ENCODE measurements around the gene UBA6. TPM values are rescaled to one million over a fixed set of nuclear protein-coding genes. Genes with fewer than 3 reads are reported as not detected.

The UBA6 gene
- total RNA-seq, 1 experiment from 2014 or later, result 72.2 TPM

GRCh38 chr4:67634741-67635140 is 66.2 kb downstream of the UBA6 start:
- no peak for TF ChIP-seq CTCF (conservative IDR thresholded peaks at IDR 0.05)
- H3K18ac ChIP-seq (ENCODE audit: insufficient read length, low read depth, low read length), result no peak overlapping the region
- H3K79me1 ChIP-seq (ENCODE audit: insufficient read depth, low read depth, low read length, poor library complexity, severe bottlenecking), result no peaks in the 10 kb centered on the region
- no peak overlapping the region for H3K27ac Mint-ChIP-seq
- H3K23ac ChIP-seq (ENCODE audit: insufficient read length, low read depth, low read length), result no peak overlapping the region
- no peak overlapping the region for H3K4me3 Mint-ChIP-seq
- H3K27me3 ChIP-seq (ENCODE audit: insufficient read depth, low read length), result no peaks in the 10 kb centered on the region
- H3K27me3 Mint-ChIP-seq (ENCODE audit: low read depth), result no peaks in the 10 kb centered on the region
- no peaks in the 10 kb centered on the region for H3K9me3 ChIP-seq (ENCODE audit: control insufficient read depth, low read depth, low read length)
- H3K56ac ChIP-seq (ENCODE audit: insufficient read length, low read depth, low read length), result no peak overlapping the region
- no peak overlapping the region for H3T11ph ChIP-seq (ENCODE audit: low read length)
- H3K9ac ChIP-seq (ENCODE audit: extremely low read depth, insufficient read length, low read length), result no peak overlapping the region
- no peak overlapping the region for H2AFZ ChIP-seq (ENCODE audit: low read length)
- no peaks in the 10 kb centered on the region for H4K20me1 ChIP-seq (ENCODE audit: control insufficient read depth, insufficient read depth, insufficient read length)
- H2BK120ac ChIP-seq (ENCODE audit: low read depth, low read length, poor library complexity, severe bottlenecking), result no peak overlapping the region
- H3K4me2 ChIP-seq (ENCODE audit: insufficient read depth, insufficient read length, low read length), result no peak overlapping the region
- no peaks in the 10 kb centered on the region for H3K79me2 ChIP-seq (ENCODE audit: insufficient read depth, low read length)
- no peak overlapping the region for H3K4ac ChIP-seq (ENCODE audit: low read depth, low read length)
- H2BK15ac ChIP-seq (ENCODE audit: low read depth, low read length), result no peak overlapping the region
- H3K36me3 Mint-ChIP-seq (ENCODE audit: insufficient read depth in 1 of 3, low read depth in 3 of 3), result peaks cover 41 to 79% (median 66%) of the 10 kb centered on the region in 3 experiments
- no peaks in the 10 kb centered on the region for H3K23me2 ChIP-seq (ENCODE audit: insufficient read length, low read depth, low read length, poor library complexity, severe bottlenecking)
- no peak overlapping the region for H2BK12ac ChIP-seq (ENCODE audit: insufficient read length, low read depth, low read length)
- no peak overlapping the region for H2AK5ac ChIP-seq (ENCODE audit: insufficient read length, low read length)
- no peak overlapping the region for H3K27ac ChIP-seq (ENCODE audit: insufficient read length, low read depth, low read length)
- no peak overlapping the region for H4K5ac ChIP-seq (ENCODE audit: insufficient read length, low read depth, low read length)
- no CpG with 5 or more reads among the region's 2 CpGs for WGBS (ENCODE audit: extremely low coverage, insufficient read length, low lambda C conversion rate)
- H3K9me3 Mint-ChIP-seq, result peaks cover 10 to 13% of the 10 kb centered on the region in 2 experiments
- no peak overlapping the region for H2BK20ac ChIP-seq (ENCODE audit: low read depth, low read length, poor library complexity, severe bottlenecking)
- H2BK5ac ChIP-seq (ENCODE audit: insufficient read length, low read length), result no peak overlapping the region
- no peak for DNase-seq
- H3K4me1 Mint-ChIP-seq, result no peaks in the 10 kb centered on the region
- H3K4me1 ChIP-seq (ENCODE audit: insufficient read depth, low read length), result no peaks in the 10 kb centered on the region
- H4K8ac ChIP-seq (replicated peaks; ENCODE audit: insufficient read length, low read depth, low read length), result no peak overlapping the region
- no peak overlapping the region for H4K91ac ChIP-seq (ENCODE audit: insufficient read length, low read depth, low read length)
- no peak overlapping the region for H3K14ac ChIP-seq (ENCODE audit: insufficient read depth, low read length)

All from H9 (cell line).